Measurements from ENCODE around the gene KCNQ5. TPM values are rescaled to one million over a fixed set of nuclear protein-coding genes. Genes with fewer than 3 reads are reported as not detected.

The KCNQ5 gene
- total and polyA plus RNA-seq, 10 of the 15 experiments (the other 5 are each of a cell fraction or from before 2014, with no cell fraction given) = 0.60 to 16.2 (median 3.2) TPM

GRCh38 chr6:72724545-72724944, 102.7 kb downstream of the KCNQ5 start (continued):
- TF ChIP-seq CHD4 (IDR thresholded peaks at IDR 0.05) (no peak), SREBF1 (IDR thresholded peaks at IDR 0.05; ENCODE audit: low read length) (no peak), POLR2A (IDR thresholded peaks at IDR 0.05; ENCODE audit: low read depth, low read length) (no peak), USF1 (IDR thresholded peaks at IDR 0.05; ENCODE audit: borderline replicate concordance, extremely low read length, insufficient read depth, low read depth, low read length) (no peak), GABPA (IDR thresholded peaks at IDR 0.05; ENCODE audit: low read depth) (no peak), SUPT20H (IDR thresholded peaks at IDR 0.05; ENCODE audit: borderline replicate concordance, control insufficient read depth, low read depth, low read length) (no peak), RAD51 (IDR thresholded peaks at IDR 0.05) (no peak), HCFC1 (IDR thresholded peaks at IDR 0.05; ENCODE audit: low read length) (no peak), MYB (IDR thresholded peaks at IDR 0.05; ENCODE audit: borderline replicate concordance, low read depth, low read length) (no peak), LARP7 (IDR thresholded peaks at IDR 0.05) (no peak), POLR2AphosphoS2 (IDR thresholded peaks at IDR 0.05; ENCODE audit: low read depth, low read length) (no peak), ATF2 (IDR thresholded peaks at IDR 0.05; ENCODE audit: low read length) (peak; percentile 37; the same call in 1 of the 2 replicates), DPF2 (IDR thresholded peaks at IDR 0.05) (0 out of 2 replicates have a peak, but pooled peaks have one; percentile 38), EED (IDR thresholded peaks at IDR 0.05; ENCODE audit: low read depth) (no peak), ZZZ3 (IDR thresholded peaks at IDR 0.05; ENCODE audit: control insufficient read depth, insufficient read length, low read depth) (no peak), NFYB (IDR thresholded peaks at IDR 0.05; ENCODE audit: insufficient read depth, low read depth, low read length) (no peak), MLLT1 (IDR thresholded peaks at IDR 0.05) (no peak), ZNF207 (IDR thresholded peaks at IDR 0.05; ENCODE audit: borderline replicate concordance) (no peak), MAX (IDR thresholded peaks at IDR 0.05; ENCODE audit: low read depth, low read length) (no peak), RB1 (IDR thresholded peaks at IDR 0.05; ENCODE audit: borderline replicate concordance) (no peak), IRF5 (IDR thresholded peaks at IDR 0.05; ENCODE audit: borderline replicate concordance) (no peak), SUZ12 (IDR thresholded peaks at IDR 0.05; ENCODE audit: unreplicated experiment) (no peak), NKRF (conservative IDR thresholded peaks at IDR 0.05) (no peak), USF2 (IDR thresholded peaks at IDR 0.05; ENCODE audit: borderline replicate concordance, low read depth, low read length) (no peak)

All from GM12878 (cell line).